Measurements from ENCODE around the gene GNPNAT1.

Gene GNPNAT1

DNA sequence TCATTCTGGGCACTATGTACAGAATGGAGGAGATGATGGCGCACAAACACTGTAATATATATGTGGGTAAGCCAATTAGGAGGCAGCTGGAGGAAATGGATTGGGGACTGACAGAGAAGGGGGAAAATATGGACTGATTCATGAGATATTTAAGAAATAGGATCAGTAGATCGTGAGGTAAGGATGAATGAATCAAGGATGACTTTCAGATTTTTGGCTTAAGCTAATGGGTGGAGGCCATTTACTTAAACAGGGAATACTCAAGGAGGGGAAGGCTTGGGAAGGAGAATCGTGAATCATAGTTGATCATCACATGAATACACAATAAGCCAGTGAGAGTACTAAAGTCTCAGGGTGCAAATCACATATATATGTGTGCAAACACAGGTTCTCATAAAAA, 11.2 kb upstream of the GNPNAT1 start:
- H3K9me3 Mint-ChIP-seq: peaks cover 3% of the 10 kb centered on the region
- H3K27ac Mint-ChIP-seq: no peak overlapping the region
- peaks cover 10% of the 10 kb centered on the region for H3K4me1 Mint-ChIP-seq (ENCODE audit: low read depth)
- H3K4me3 Mint-ChIP-seq: no peak overlapping the region
- H3K27me3 Mint-ChIP-seq (ENCODE audit: low read depth): peaks cover 19% of the 10 kb centered on the region
- H3K36me3 Mint-ChIP-seq (ENCODE audit: low read depth): peaks cover 1% of the 10 kb centered on the region

DNA sequence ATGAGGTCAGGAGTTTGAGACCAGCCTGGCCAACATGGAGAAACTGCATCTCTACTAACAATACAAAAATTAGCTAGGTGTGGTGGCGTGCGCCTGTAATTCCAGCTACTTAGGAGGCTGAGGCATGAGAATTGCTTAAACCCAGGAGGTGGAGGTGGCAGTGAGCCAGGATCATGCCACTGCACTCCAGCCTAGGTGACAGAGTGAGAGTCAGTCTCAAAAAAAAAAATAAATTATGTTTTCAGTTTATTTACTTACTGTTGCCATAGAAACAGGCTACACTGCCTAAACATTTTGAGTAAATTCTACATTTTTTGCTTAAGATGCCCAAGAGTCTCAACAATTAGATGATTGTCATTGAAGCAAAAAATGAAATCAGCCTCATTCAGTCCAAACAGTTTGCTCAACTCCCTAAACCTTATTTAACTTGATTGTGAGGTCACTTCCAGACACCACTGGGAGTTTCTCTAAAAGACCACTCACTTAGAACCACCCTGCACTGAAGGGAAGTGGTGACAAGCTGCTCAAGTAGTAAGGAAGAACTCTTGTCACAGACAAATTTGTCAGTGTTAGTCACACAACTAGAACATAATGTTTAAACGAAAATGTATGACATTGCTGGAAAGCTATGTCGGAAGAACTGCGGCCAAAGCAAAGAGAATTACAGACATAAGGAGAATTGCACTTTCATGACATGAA, 9.8 kb upstream of the GNPNAT1 start:
- Mint-ChIP-seq H3K27me3 (ENCODE audit: low read depth) (peaks cover 19% of the 10 kb centered on the region), H3K4me3 (no peak overlapping the region), H3K4me1 (ENCODE audit: low read depth) (peaks cover 12% of the 10 kb centered on the region), H3K9me3 (peaks cover 6% of the 10 kb centered on the region), H3K27ac (no peak overlapping the region), H3K36me3 (ENCODE audit: low read depth) (peaks cover 2% of the 10 kb centered on the region)

DNA sequence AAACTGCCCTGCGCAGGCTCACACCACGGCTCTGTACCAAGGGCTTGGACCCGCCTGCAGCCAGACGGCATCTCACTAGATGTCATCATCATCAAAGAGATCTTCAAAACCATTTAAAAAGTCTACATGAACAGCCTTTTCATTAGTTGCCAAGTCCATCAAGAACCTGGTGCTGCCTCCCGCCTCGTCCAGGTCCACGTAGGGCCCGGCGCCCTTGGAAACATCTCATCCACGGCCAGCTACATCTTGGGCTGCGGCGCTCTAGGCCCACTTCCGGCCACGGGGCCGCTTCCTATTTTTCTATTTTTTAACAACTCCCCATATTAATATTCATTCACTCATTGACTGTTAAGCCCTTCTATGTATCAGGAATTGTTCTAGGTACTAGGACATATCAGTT, 7.4 kb upstream of the GNPNAT1 start:
- peaks cover 6% of the 10 kb centered on the region for H3K9me3 Mint-ChIP-seq
- peaks cover 19% of the 10 kb centered on the region for H3K27me3 Mint-ChIP-seq (ENCODE audit: low read depth)
- peaks cover 2% of the 10 kb centered on the region for H3K36me3 Mint-ChIP-seq (ENCODE audit: low read depth)
- H3K4me1 Mint-ChIP-seq (ENCODE audit: low read depth): peaks cover 10% of the 10 kb centered on the region
- H3K4me3 Mint-ChIP-seq: no peak overlapping the region
- no peak overlapping the region for H3K27ac Mint-ChIP-seq

DNA sequence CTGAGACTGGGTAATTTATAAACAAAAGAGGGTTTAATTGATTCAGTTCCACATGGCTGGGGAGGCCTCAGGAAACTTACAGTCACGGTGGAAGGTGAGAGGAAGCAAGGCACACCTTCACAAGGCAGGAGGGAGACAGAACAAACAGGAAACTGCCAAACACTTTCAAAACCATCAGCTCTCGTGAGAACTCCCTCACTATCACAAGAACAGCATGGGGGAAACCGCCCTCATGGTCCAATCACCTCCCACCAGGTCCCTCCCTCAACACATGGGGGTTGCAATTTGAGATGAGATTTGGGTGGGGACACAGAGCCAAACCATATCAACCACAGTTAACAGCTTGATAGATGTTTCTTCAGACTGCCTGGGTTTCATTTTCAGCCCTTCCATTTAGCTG, 6.2 kb upstream of the GNPNAT1 start:
- no peak overlapping the region for H3K4me3 Mint-ChIP-seq
- H3K36me3 Mint-ChIP-seq (ENCODE audit: low read depth): peaks cover 4% of the 10 kb centered on the region
- peaks cover 6% of the 10 kb centered on the region for H3K9me3 Mint-ChIP-seq

DNA sequence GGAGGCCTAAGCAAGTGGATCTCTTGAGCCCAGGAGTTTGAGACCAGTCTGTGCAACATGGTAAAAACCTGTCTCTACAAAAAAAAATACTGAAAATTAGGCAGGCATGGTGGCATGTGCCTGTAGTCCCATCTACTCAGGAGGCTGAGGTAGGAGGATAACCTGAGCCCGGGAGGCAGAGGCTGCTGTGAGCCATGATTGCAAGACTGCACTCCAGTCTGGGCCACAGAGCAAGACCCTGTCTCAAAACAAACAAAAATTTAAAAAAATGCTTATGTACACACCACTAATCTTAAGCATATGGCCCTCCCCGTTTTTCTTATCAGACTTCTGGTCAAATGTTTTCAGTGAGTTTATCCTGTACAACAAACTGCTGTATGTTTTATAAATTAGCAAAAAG, 1.7 kb upstream of the GNPNAT1 start:
- H3K27ac Mint-ChIP-seq: no peak overlapping the region
- H3K27me3 Mint-ChIP-seq (ENCODE audit: low read depth): no peaks in the 10 kb centered on the region
- peaks cover 27% of the 10 kb centered on the region for H3K4me1 Mint-ChIP-seq (ENCODE audit: low read depth)
- H3K36me3 Mint-ChIP-seq (ENCODE audit: low read depth): peaks cover 9% of the 10 kb centered on the region
- no peak overlapping the region for H3K4me3 Mint-ChIP-seq
- peaks cover 6% of the 10 kb centered on the region for H3K9me3 Mint-ChIP-seq

More for the DNA sequence above, 6.2 kb upstream of the GNPNAT1 start:
- Mint-ChIP-seq H3K27me3 (ENCODE audit: low read depth) (peaks cover 12% of the 10 kb centered on the region), H3K4me1 (ENCODE audit: low read depth) (peaks cover 10% of the 10 kb centered on the region), H3K27ac (no peak overlapping the region)

DNA sequence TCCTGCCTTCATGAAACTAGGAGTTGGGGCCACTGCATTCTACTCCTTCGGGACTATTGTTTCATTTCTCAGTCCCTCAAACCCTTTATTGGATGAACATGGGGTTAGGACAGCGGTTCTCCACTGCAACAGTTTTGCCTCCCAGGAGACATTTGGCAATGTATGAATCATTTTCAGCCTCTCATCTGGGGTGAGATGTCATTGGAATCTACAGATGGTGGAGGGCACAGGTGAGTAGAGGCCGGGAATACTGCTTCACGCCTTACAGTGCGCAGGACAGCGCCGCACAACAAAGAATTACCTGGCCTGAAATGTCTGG, 649 bp upstream of the GNPNAT1 start:
- H3K4me1 Mint-ChIP-seq (ENCODE audit: low read depth): peaks cover 26% of the 10 kb centered on the region
- no peaks in the 10 kb centered on the region for H3K9me3 Mint-ChIP-seq
- no peaks in the 10 kb centered on the region for H3K27me3 Mint-ChIP-seq (ENCODE audit: low read depth)
- H3K4me3 Mint-ChIP-seq: peak overlapping the region; percentile 88
- peak overlapping the region; percentile 80 for H3K27ac Mint-ChIP-seq
- peaks cover 8% of the 10 kb centered on the region for H3K36me3 Mint-ChIP-seq (ENCODE audit: low read depth)

DNA sequence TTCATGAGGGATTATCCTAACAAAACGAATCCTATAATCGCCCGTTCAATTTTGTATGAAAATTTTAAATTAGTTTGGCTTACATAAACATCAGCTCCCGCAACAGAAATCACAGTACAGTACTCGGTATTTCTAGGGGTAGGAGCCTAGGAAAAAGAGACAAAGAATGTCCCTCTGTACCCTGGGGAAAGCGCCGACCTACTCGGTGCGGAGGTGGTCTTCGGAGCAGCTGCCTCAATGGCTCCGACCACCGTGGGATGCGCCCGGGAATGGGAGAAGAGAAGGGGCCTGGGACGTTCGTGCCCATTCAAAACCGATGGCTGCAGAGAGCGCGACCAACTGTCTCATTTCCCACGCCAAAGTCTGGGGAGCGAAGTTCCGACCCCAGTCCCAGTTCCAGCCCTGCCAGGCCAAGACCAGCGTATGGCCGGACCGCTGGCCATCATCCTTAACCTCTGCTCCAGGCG, 618 bp downstream of the GNPNAT1 start:
- Mint-ChIP-seq H3K9me3 (no peaks in the 10 kb centered on the region), H3K4me1 (ENCODE audit: low read depth) (peaks cover 26% of the 10 kb centered on the region), H3K4me3 (peak overlapping the region; percentile 89), H3K27ac (peak overlapping the region; percentile 68), H3K27me3 (ENCODE audit: low read depth) (no peaks in the 10 kb centered on the region), H3K36me3 (ENCODE audit: low read depth) (peaks cover 8% of the 10 kb centered on the region)

DNA sequence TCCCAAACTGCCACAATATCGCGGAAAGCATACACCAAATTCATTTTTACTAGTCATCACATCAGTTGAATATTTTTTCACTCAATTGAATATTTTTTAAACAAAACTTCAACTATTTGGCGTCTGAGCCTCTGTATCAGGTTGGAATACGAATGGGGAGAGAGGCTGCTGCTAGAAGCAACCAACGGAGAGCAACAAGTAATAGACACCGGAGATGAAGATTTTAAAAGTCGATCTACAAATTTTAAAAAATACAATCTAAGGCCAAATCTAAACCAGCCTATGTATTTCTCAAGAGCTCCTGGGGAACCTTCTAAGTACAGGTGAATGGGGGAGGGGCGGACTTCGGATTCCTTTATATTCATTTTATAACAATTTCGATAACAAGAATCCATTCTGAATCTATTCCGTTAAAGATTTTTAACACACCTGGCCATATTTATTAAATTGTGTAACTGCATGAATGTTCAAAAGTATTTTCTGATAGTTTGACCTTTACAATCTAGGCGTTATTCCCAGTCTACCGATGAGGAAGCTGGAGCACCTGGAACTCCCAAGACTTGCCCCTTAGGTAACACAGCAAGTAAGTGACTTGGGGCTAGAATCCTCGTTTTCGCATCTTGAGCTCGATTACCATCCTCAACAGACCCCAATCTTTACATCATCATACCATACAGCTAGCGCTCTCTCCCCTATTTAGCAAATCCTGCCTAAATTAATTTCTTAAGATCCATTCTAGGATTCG, 1.2 kb downstream of the GNPNAT1 start:
- H3K4me1 Mint-ChIP-seq (ENCODE audit: low read depth): peaks cover 26% of the 10 kb centered on the region
- no peaks in the 10 kb centered on the region for H3K27me3 Mint-ChIP-seq (ENCODE audit: low read depth)
- H3K27ac Mint-ChIP-seq: peak overlapping the region; percentile 27
- peak overlapping the region; percentile 89 for H3K4me3 Mint-ChIP-seq
- H3K9me3 Mint-ChIP-seq: no peaks in the 10 kb centered on the region
- H3K36me3 Mint-ChIP-seq (ENCODE audit: low read depth): peaks cover 8% of the 10 kb centered on the region

DNA sequence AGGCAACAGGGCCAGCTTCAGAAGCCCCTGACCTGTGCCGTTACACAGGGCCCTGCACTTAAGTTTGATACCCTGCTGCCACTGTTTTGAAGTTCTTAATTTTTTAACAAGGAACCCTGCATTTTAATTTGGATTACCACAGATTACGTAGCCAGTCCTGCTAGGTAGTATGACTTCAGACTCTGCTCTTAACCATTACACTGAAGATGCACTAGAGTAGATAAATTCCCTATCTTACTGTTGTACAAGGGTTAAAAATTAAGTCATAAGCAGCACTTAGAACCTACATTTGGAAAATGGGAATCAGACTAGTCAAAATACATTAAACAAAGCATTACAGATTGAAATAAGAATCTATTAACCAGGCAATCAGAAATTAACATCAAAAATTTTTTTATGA, 2.3 kb downstream of the GNPNAT1 start:
- no peaks in the 10 kb centered on the region for H3K27me3 Mint-ChIP-seq (ENCODE audit: low read depth)
- H3K27ac Mint-ChIP-seq: no peak overlapping the region
- peaks cover 26% of the 10 kb centered on the region for H3K4me1 Mint-ChIP-seq (ENCODE audit: low read depth)
- H3K9me3 Mint-ChIP-seq: no peaks in the 10 kb centered on the region
- no peak overlapping the region for H3K4me3 Mint-ChIP-seq
- peaks cover 8% of the 10 kb centered on the region for H3K36me3 Mint-ChIP-seq (ENCODE audit: low read depth)

DNA sequence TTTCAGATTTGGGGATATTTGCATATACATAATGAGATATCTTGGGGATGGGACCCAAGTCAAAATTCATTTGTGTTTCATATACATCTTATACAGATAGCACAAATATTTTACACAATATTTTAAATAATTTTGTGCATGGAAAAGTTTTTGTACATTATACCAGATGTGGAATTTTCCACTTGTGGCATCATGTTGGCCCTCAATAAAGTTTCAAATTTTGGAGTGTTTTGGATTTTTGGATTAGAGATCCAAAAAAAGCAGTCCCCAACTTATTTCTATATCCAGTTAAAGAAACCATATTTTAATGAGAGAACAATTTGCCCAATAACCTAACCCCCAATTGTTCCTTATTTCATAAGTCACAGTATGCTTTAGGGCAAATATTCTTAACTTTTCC, 4.5 kb downstream of the GNPNAT1 start:
- no peak overlapping the region for H3K27ac Mint-ChIP-seq
- H3K4me1 Mint-ChIP-seq (ENCODE audit: low read depth): peaks cover 20% of the 10 kb centered on the region
- H3K9me3 Mint-ChIP-seq: no peaks in the 10 kb centered on the region
- peaks cover 7% of the 10 kb centered on the region for H3K36me3 Mint-ChIP-seq (ENCODE audit: low read depth)
- no peaks in the 10 kb centered on the region for H3K27me3 Mint-ChIP-seq (ENCODE audit: low read depth)
- H3K4me3 Mint-ChIP-seq: no peak overlapping the region

DNA sequence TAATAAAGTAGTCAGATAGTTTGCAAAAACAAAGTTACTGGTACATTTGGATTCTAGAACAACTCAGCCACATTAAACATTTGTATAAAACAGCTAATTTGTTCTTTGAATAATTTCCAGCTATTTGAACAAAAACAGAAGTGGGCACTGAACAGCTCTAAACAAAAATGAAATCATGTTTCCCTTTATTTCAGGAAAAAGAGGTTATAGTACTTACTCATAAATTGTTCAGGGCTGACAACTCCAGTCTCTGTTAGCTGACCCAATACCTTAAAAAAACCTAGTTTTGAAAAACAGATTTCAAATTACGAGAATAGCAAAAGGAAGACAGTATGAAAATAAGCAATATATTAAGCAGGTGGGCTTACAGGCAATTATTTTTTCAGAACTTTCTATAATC, 8.2 kb downstream of the GNPNAT1 start:
- H3K4me3 Mint-ChIP-seq: no peak overlapping the region
- H3K36me3 Mint-ChIP-seq (ENCODE audit: low read depth): peaks cover 4% of the 10 kb centered on the region
- no peaks in the 10 kb centered on the region for H3K9me3 Mint-ChIP-seq
- H3K27ac Mint-ChIP-seq: no peak overlapping the region
- peaks cover 3% of the 10 kb centered on the region for H3K4me1 Mint-ChIP-seq (ENCODE audit: low read depth)
- H3K27me3 Mint-ChIP-seq (ENCODE audit: low read depth): no peaks in the 10 kb centered on the region

DNA sequence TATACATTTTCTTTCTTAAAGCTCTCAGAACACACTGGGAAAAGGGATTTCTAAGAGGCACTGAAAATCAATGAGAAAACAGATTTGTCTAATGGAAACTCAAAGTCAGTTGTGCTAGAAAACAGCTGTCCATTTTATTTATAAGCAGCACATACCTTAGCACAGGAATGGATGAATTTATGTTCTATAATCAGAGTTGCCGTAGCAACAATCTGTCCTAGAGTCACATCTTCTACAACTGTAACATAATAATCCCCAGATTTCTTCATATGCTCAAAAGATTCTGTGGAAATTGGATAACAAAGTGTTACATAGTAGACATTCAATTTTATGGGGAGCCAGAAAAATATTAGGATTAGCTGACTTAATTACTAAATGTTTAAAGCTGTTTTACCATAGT, 9.8 kb downstream of the GNPNAT1 start:
- Mint-ChIP-seq H3K9me3 (no peaks in the 10 kb centered on the region), H3K27ac (no peak overlapping the region), H3K27me3 (ENCODE audit: low read depth) (no peaks in the 10 kb centered on the region), H3K36me3 (ENCODE audit: low read depth) (peaks cover 4% of the 10 kb centered on the region), H3K4me3 (no peak overlapping the region), H3K4me1 (ENCODE audit: low read depth) (no peaks in the 10 kb centered on the region)

DNA sequence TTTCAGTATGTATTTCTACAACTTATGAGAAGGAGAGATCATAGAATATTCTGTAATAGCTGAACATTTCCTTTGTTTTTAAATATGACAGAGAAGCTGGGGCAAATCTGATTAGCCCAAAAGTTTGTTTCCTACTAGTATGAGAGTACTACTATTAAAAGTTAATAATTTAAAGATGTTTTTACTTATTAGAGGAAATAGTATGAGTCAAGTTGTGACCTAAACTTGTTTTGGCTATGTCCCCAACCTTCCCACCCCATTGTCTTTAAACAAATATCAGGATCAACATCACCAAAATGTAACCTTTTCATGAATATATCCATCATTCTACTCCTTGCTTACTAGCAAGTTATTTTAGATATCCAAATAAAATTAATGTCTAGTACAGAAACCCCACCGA, 10.5 kb downstream of the GNPNAT1 start:
- H3K27ac Mint-ChIP-seq: no peak overlapping the region
- no peaks in the 10 kb centered on the region for H3K27me3 Mint-ChIP-seq (ENCODE audit: low read depth)
- H3K4me3 Mint-ChIP-seq: no peak overlapping the region
- no peaks in the 10 kb centered on the region for H3K9me3 Mint-ChIP-seq
- peaks cover 4% of the 10 kb centered on the region for H3K36me3 Mint-ChIP-seq (ENCODE audit: low read depth)
- no peaks in the 10 kb centered on the region for H3K4me1 Mint-ChIP-seq (ENCODE audit: low read depth)

DNA sequence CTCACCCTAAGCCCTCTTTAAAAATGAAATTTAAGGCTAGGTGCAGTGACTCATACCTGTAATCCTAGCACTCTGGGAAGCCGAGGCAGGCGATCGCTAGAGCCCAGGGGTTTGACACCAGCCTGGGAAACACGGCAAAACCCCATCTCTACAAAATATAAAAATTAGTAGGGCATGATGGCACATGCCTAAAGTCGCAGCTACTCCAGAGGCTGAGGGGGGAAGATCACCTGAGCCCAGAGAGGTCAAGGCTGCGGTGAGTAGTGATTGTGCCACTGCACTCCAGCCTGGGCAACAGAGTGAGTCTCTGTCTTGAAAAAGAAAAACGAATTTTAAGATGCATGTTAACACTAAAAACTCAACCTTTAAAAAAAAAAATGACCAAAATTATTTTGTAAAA, 12.7 kb downstream of the GNPNAT1 start:
- no peaks in the 10 kb centered on the region for H3K4me1 Mint-ChIP-seq (ENCODE audit: low read depth)
- no peak overlapping the region for H3K4me3 Mint-ChIP-seq
- H3K9me3 Mint-ChIP-seq: no peaks in the 10 kb centered on the region
- peaks cover 10% of the 10 kb centered on the region for H3K36me3 Mint-ChIP-seq (ENCODE audit: low read depth)
- H3K27ac Mint-ChIP-seq: no peak overlapping the region
- H3K27me3 Mint-ChIP-seq (ENCODE audit: low read depth): no peaks in the 10 kb centered on the region

DNA sequence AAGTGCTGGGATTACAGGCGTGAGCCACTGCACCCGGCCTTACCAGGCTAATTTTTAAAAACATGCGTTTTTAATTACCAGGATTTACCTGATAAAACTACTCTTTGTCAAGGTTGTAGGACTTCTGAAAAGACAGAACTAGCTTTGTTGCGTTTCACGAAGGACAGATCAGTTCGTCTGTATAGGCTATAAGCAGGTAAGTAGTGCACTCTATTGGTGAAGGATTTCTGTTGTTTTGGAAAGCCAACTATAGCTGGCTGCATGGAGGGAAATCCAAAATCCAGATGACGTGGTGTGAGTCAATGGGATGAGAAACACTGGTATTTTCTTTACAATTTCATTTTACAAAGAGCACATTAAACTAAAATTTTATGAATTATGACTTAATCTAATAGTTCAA, 14.6 kb downstream of the GNPNAT1 start:
- no peak overlapping the region for H3K4me3 Mint-ChIP-seq
- H3K36me3 Mint-ChIP-seq (ENCODE audit: low read depth): peaks cover 17% of the 10 kb centered on the region
- no peaks in the 10 kb centered on the region for H3K9me3 Mint-ChIP-seq
- H3K27me3 Mint-ChIP-seq (ENCODE audit: low read depth): no peaks in the 10 kb centered on the region
- H3K4me1 Mint-ChIP-seq (ENCODE audit: low read depth): no peaks in the 10 kb centered on the region
- H3K27ac Mint-ChIP-seq: no peak overlapping the region

All from T-helper 1 cell treated with Interleukin-12 subunit alpha and Interleukin-12 subunit beta and Interleukin-4 antibody, amounts not matched to agents 30 μg/mL and 1 μg/mL, for 36 hours (primary cell).